Measurements from ENCODE around the gene DUSP2.
"Not testable (repeated sequence)": the region's sequence is repeated elsewhere in the genome, so short reads cannot be mapped to it uniquely, and the experiment has no call there.

Gene DUSP2

GRCh38 chr2:96161898-96162297, 16.7 kb upstream of the DUSP2 start:
- DNase-seq: no peak

- DNase-seq: not testable (repeated sequence)
Observed at GRCh38 chr2:96160366-96160765, 15.1 kb upstream of the DUSP2 start.

GRCh38 chr2:96159084-96159830, 14.0 kb upstream of the DUSP2 start:
- DNase-seq: peak in 2 of 4 experiments; percentile 21 to 27

GRCh38 chr2:96158554-96158940, 13.3 kb upstream of the DUSP2 start:
- DNase-seq: no peak

- DNase-seq: peak; percentile 60 to 87 (median 78)
Observed at GRCh38 chr2:96157649-96158553, 12.7 kb upstream of the DUSP2 start.

- no peak for DNase-seq
Observed at GRCh38 chr2:96156926-96157648, 11.8 kb upstream of the DUSP2 start.

- no peak for DNase-seq
Observed at GRCh38 chr2:96156011-96156820, 11.0 kb upstream of the DUSP2 start.

- DNase-seq: no peak
Observed at GRCh38 chr2:96154506-96155380, 9.5 kb upstream of the DUSP2 start.

- no peak for DNase-seq
Observed at GRCh38 chr2:96153991-96154431, 8.8 kb upstream of the DUSP2 start.

- DNase-seq: no peak
Observed at GRCh38 chr2:96153291-96153713, 8.1 kb upstream of the DUSP2 start.

- no peak for DNase-seq
Observed at GRCh38 chr2:96152304-96153161, 7.3 kb upstream of the DUSP2 start.

GRCh38 chr2:96151595-96152303, 6.5 kb upstream of the DUSP2 start:
- DNase-seq: no peak

GRCh38 chr2:96150791-96151594, 5.8 kb upstream of the DUSP2 start:
- no peak for DNase-seq

- no peak for DNase-seq
Observed at GRCh38 chr2:96150007-96150640, 4.9 kb upstream of the DUSP2 start.

GRCh38 chr2:96148410-96149217, 3.4 kb upstream of the DUSP2 start:
- peak; percentile 87 to 91 (median 90) for DNase-seq

- DNase-seq: no peak
Observed at GRCh38 chr2:96147593-96148201, 2.5 kb upstream of the DUSP2 start.
